HG03457 (cell line): ENCODE measurements around the gene MAGI3.

Experiments
- ATAC-seq: cut with Tn5 transposase; IDR thresholded peaks from one replicate; pipeline ENCODE4 v1.9.1; 2021; ENCODE audit warnings: moderate number of reproducible peaks; ENCODE audit not compliant: unreplicated experiment

MAGI3 gene

DNA sequence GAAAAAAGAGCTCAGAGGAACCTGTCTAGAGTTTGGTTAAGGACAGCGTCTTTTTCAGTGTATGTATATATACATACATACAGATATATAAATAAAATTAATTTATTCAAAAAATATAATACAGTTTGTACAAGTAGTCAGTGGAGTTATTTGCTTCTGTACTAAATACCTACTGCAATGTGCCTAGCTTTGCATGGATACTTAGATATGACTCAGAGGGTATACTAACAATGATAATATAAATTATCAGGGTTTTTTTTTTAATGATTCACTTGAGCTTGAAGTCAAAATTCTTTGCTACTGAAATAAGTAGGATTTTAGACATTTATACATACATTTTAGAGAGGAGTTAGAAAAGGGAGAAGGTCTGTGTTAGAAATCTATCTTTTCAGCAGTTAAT is 251.1 kb downstream of the MAGI3 start:
- ATAC-seq, result no peak

DNA sequence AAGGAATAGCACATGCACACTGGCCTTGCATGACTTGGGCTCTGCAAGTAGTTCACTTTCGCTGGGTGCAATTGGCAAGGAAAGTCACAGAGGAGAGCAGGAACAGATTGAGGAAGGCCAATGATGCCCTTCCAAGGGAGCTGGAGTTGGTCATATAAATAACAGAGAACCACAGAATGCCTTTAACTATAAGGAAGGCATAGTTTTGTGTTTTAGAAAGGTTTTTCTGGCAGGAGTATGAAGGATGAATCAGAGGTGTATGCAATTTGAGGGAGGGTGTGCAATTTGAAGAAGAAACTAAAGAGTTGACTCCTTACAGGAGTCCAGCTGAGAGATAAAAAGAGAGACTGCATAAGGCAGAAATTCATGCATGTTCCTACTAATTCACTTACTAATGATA is 256.8 kb downstream of the MAGI3 start:
- ATAC-seq, result no peak

DNA sequence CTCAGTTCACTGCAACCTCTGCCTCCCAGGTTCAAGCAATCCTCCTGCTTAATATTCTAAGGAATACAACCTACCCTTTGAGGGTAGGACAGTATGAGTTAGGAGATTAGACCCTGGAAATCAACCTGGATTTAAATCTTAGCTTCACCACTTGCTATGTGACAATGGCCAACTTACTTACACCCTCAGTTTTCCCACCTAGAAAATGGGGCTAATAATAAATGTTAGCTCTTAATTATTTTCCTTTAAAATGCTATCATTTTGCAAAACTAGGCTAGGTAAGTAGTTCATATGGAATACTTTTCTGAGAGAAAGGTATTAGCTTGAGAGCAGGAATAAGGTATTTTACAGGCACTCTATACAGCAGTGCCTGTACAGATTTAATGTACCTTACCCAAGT is 258.2 kb downstream of the MAGI3 start:
- no peak for ATAC-seq

DNA sequence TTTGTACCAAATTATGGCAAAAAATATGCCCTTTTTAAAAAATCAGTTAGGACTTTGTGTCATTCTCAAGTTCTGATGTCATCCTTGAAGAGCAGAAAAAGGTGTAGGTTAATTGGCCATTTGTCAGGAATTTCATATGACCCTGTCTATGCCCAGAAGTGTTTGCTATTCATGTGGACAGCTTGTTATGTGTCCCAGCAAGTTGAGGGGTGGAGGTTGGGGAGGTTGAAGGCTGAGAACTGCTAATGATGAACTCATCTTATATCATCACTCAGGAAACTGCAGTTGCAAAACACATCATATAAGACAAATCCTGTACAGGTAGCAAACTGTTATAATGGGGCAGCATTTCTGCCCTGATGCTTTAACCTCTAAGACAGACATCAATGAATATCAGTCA is 262.5 kb downstream of the MAGI3 start:
- no peak for ATAC-seq

DNA sequence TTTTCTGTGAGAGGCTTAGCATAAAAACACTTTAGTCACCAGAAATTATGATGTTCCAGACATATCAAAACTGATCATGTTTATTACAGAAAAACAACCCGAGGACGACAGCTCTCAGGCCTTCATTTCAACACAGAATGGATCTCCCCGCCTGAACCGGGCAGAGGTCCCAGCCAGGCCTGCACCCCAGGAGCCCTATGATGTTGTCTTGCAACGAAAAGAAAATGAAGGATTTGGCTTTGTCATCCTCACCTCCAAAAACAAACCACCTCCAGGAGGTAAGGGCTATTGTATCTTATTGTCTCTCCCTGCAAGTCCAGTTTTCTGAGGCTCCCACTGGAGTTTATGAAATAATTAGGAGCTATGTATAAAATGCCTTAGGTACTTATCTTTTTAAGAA is 263.4 kb downstream of the MAGI3 start:
- ATAC-seq, result no peak

DNA sequence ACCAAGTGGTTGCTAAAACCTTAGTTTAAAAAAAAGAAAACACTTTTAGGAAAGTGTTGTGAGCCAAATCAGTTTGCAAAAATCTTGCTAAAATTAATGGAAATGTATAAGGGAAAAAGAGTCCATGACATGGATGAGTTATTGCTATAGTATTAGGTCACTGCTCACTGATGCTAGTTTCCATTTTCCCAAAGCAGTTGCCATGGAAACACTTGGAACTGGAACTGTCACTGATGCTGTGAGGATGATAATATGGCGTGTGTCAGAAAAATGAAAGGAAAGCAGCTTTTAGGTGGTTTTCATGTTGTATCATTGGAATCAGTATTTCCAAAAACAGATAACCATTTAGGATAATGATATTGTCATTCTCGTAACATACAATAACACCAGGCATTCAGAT is 264.6 kb downstream of the MAGI3 start:
- ATAC-seq, result no peak

DNA sequence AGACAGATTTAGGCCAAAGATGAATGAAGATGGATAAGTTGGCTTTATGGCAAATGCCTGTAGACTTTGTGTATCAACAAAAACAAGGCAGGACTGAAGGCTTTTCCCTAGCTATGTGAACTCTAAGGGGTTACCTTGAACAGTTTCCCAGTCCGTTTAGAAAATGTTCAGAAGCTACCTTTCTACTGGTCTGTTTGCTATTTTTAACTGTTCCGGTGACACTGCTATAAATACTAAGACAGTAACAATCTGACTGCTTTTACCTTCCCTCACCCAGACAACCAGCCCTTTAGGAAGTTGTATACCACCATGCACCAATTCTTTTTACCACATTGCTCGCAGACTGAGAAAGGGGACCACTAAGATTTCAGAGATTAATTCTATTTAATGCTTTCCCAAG is 266.8 kb downstream of the MAGI3 start:
- no peak for ATAC-seq

DNA sequence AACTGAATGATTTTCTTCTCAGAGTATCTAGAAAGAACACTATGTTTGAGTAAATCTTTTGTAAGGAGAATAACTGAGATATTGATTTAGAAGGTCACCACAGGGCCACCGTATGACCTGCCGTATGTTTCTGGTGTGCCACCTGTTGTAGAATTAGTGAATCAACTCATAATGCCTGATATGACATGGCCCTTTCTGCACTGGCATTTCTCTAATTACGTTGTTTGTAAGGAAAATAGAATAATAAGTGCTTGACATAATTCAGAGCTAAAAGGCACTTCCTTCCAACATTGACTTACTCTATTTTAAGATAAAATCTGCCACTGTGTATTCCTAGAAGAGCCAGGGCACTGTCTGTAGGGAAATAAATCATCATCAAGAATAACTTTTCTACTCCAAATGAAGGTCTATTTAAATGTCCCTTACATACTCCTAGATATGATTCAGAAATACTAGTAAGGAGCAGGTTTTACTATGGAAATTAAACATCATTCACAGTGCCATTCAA is 267.3 kb downstream of the MAGI3 start:
- ATAC-seq, result no peak

DNA sequence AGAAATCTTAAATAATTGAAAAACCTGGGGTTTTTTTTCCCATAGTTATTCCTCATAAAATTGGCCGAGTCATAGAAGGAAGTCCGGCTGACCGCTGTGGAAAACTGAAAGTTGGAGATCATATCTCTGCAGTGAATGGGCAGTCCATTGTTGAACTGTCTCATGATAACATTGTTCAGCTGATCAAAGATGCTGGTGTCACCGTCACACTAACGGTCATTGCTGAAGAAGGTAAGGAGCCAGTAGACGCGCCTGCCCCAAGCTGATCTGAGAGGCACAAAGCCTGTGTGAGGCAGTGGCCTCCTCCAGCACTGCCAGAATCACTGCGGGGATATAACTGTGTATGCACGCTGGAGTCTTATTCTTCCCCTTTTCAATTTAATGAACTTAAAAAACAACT is 268.7 kb downstream of the MAGI3 start:
- ATAC-seq, result no peak

DNA sequence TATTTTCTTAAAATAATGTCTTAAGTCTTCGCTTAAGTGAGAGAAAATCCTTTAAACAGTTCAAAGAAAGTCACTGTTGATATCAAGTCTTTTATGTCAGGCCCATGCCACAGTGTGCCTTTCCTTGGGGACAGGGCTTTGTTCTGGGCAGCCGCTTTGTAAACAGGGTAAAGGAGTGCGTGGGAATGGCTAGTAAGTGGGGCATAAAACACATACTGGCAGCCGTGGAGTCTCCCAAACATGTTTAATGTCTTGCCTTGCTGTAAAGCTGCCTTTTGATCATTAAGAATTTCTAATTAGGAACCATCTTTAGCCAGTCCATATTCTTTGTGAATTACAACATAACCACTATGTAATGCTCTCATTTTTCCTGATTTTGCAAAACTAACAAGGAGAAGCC is 269.2 kb downstream of the MAGI3 start:
- ATAC-seq, result no peak

DNA sequence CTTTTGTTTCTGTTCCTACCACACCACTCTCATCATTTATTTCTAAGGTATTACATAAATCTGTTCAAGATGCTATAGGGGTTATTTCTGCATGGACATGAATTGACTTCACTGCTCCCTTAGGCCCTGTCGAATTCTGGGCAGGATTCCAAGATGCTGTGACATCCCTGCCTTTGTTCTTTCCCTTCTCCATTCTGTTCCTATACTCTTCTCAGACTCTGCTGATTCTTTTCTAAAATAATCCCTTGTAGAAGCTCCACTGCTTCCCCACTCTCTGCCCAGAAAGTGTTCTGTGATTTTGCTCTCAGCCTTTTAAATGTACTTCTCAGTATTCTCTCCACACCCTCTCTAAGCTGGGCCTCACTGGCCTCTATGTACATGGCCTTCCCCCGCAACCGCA is 269.8 kb downstream of the MAGI3 start:
- no peak for ATAC-seq

DNA sequence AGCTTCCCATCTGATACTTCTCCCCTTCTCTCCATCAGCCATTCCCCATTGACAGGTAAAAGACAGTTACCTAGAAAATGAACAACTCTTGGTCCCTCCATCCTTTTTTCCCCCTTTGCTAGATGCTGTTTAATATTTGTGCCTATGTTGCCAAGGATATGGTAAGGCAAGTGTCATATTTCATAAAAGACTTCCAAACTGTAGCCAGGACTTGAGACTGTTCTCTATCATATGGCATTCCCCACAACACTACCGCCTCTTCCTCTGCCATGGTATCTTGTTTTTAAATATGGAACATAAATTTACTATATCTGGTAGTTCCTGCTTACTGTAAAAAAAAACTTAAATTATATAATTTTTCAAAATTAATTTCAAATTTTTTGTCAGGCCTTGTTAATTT is 271.8 kb downstream of the MAGI3 start:
- no peak for ATAC-seq

DNA sequence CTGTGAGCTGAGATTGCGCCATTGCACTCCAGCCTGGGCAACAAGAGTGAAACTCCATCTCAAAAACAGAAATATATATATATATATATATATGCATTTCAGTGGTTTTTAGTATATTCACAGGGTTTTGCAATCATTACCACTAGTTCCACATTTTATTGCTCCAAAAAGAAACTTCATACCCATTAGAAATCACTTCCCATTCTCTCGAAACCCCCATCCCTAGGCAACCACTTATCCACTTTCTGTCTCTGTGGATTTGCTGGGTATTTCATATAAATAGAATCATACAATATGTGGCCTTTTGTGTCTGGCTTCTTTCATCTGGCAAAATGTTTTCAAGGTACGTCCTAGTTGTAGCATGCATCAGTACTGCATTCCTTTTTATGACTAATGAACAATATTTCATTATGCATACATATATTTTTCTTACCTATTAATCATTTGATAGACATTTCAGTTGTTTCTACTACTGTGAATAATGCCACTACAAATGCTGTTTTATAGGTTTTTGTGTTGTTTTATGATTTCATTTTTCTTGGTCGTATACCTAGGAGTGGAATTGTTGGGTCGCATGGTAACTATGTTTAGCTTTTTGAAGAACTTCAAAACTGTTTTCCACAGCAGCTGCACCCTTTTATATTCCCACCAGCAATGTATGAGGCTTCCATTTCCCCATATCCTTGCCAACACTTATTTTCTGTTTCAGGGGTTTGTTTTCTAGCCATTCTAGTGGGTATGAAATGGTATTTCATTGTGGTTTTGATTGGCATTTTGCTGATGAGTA is 273.0 kb downstream of the MAGI3 start:
- ATAC-seq, result no peak

DNA sequence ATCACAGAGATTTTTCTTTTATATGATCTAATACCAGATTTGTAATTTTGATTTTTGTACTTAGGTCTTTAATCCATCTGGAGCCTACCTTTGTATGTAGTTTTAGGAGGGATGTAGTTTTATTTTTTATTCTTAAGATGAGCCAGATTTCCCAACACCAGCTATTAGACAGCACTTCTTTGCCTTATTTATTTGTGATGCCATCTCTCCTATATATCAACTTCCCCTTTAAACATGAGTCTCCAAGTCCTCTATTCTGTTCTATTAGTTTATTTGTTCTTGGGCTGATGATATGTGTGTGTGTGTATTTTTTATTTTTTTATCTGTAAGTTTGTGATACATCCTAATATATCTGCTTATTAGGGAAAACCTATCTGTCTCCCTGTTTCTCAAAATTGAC is 274.8 kb downstream of the MAGI3 start:
- ATAC-seq, result no peak

DNA sequence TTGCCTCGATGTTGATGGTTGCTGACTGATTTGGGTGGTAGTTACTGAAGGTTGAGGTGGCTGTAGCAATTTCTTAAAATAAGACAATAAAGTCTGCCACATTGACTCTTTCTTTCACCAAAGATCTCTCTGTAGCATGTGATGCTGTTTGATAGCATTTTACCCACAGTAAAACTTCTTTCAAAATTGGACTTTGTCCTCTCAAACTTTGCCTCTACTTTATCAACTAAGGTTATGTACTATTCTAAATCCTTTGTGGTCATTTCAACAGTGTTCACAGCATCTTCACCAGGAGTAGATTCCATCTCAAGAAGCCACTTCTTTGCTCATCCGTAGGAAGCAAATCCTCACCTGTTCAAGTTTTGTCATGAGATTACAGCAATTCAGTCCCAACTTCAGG is 275.8 kb downstream of the MAGI3 start:
- no peak for ATAC-seq

DNA sequence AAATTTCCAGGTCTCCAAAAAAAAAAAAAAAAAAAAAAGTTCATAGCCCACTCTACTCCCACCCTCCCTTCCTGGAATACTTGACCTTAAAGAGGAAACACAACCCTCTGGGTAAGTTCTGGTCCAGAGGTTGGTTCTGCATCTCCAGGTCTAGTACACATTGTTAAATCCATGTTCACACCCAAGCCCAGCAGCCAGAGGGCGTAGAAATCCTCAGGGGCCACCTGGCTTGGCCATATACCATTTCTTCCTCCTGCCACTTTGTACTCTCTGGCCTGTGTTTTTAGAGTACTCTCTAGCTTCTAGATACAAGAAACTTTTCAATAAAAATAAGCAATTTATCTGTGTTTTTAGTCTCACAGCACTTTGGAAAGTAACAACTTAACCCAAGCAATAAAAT is 279.7 kb downstream of the MAGI3 start:
- ATAC-seq, result no peak

DNA sequence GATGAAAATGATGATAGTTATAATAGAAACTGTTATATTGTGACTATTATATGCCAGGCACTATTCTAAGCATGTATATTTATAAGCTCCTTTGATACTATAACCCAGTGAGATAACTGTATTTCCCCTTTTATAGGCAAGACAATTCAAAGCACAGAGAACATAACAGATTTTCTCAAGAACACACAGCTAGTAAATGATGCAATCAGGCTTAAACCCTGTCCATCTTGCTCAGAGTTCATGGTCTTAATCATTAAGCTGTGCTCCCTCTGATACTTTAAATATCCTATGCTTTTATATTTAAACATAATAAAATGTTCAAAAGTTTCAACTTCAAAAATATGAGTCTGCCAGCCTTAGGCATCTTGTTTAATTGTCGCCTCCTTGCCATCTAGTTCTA is 280.3 kb downstream of the MAGI3 start:
- ATAC-seq, result no peak

DNA sequence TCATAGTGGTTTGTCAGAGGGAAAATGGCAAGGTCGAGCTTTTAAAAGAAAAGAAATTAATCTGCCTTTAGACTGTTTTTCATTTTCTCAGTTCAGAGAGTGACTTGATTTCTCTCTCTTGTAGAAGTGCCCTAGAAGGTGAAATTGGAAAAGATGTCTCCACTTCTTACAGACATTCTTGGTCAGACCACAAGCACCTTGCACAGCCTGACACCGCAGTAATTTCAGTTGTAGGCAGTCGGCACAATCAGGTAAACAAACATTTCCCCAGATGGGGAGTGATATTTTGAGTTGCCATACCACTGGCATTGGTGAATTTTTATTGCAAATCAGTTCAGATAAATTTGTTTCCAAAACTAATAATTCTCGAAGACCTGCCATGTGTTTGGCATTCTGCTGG is 282.2 kb downstream of the MAGI3 start:
- ATAC-seq, result no peak

DNA sequence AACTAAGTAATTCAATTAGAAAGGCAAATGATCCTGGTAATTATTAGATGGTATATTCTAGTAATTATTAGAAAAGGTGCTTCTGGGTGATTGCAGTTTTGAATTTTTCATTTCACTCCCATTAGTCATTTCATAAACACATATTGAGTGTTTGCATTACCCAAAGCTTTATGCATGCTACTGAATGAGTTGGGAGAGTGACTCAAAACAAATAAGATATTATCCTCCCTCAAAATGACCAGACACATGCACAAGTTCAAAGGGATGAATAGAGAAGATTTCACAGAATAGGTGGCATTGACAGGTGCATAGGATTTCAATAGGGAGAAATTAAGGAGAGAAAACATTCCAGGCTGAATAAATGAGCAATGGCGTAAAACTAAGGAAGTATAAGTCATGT is 284.3 kb downstream of the MAGI3 start:
- ATAC-seq, result no peak

DNA sequence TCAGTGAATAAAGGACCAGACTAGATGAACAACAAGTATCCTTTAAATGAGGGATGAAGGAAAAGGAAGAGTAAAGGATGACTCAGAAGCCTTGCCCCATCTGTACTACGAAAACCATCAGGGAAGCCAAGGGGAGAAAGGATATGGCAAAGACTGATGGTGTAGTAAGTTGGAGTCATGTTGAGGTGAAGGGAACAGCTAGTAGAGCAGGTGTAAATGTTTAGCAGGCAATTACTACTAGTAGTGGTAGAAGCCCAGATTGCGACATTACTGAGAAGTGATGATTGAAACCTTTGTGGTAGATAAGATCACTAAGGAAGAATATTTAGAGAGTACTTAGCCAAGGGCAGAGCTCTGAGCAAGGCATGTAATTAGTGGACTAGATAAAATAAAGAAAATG is 285.0 kb downstream of the MAGI3 start:
- ATAC-seq, result no peak

DNA sequence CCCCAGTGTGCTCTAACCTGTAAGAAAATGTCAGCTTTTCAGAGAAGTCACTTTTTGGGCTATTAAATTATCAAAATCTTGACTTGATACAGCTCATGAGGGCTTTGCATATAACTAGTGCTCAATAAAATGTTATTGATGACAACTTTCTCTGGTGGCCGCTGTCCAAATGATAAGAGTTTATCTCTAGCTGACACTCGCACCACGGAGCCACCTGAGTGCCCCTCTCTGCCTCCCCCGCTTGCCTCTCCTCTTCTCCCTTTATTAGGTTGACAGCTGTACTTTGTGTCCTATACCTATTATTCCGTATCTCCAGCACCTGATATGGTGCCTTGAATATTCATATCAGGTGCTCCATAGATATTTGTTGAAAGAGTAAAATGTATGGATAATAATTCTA is 286.2 kb downstream of the MAGI3 start:
- no peak for ATAC-seq

DNA sequence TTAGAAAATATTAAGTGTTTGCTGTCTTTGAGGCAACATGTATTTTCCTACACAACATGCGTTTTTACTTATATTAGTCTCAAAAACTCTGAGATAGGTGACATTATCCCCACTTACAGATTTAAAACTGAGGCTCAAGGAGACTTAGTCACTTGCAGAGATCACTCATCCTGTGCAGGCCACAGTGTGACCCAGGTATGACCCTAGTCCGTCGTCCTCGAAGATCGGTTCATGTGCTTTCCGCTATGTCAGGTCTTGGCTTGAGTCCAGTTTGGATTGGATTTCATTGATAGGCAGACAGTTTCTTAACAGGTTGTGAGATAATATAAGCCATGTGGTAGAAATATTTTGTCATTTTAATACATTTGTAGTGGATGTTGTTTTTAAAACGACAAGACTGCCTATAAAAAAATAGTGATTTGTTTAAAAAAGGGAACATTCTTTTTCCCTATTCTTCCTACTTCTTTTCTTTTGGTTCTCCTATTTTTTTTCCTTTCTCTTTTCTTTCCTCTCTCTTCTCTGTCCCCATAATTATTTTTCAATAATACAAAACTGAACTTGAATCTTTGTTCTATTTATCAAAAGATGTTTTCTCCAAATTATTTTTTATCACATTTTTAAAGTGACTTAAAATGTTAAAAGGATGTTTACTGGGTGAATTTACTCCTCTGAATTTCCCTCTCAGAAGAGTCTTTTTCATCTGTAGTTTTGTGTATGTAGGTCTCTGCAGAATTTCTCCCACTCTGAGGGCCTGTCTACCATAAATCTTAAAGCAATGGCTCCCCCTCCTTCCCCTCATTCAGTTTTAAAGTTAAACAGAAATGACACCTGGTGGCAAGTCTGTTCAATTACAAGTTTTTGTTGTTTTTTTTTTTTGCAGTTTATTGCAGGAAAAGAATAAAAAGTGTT is 287.2 kb downstream of the MAGI3 start:
- ATAC-seq, result no peak
